IMR-90 (cell line): Measurements from ENCODE around the gene MAT1A.

Experiments
- BHLHE40 ChIP-seq: fragments of 150-350 bp; IDR thresholded peaks from 2 replicates; pipeline ENCODE4 v1.6.1; 2016; ENCODE audit warnings: mild to moderate bottlenecking, low read depth, low read length
- CEBPB ChIP-seq: IDR thresholded peaks from 2 replicates; pipeline ENCODE4 v1.6.1; 2012; ENCODE audit warnings: low read depth, low read length, improper control_type of control experiment
- CTCF ChIP-seq: conservative IDR thresholded peaks from 2 replicates; pipeline ENCODE4 v1.5.1; 2012; ENCODE audit warnings: mild to moderate bottlenecking, low read depth, low read length, improper control_type of control experiment
- MXI1 ChIP-seq: IDR thresholded peaks from 2 replicates; pipeline ENCODE4 v1.6.1; 2012; ENCODE audit warnings: low read depth, mild to moderate bottlenecking, low read length, moderate library complexity, borderline replicate concordance
- POLR2A ChIP-seq: IDR thresholded peaks from 2 replicates; pipeline ENCODE4 v1.6.1; 2012; ENCODE audit warnings: mild to moderate bottlenecking, low read depth, low read length
- RAD21 ChIP-seq: IDR thresholded peaks from 2 replicates; pipeline ENCODE4 v1.6.1; 2012; ENCODE audit warnings: low read length, improper control_type of control experiment
- RCOR1 ChIP-seq: IDR thresholded peaks from 2 replicates; pipeline ENCODE4 v1.6.1; 2012; ENCODE audit warnings: mild to moderate bottlenecking, low read length, improper control_type of control experiment; ENCODE audit not compliant: insufficient replicate concordance
- RFX5 ChIP-seq: IDR thresholded peaks from 2 replicates; pipeline ENCODE4 v1.8.0; 2012; ENCODE audit warnings: low read depth, mild to moderate bottlenecking, low read length, moderate library complexity
- USF2 ChIP-seq: fragments of 150-350 bp; IDR thresholded peaks from 2 replicates; pipeline ENCODE4 v1.6.1; 2017; ENCODE audit warnings: mild to moderate bottlenecking, antibody characterized with exemption, low read length, low read depth

GRCh38 chr10:80288849-80289248 is 609 bp downstream of the MAT1A start:
- no peak for TF ChIP-seq RAD21
- TF ChIP-seq MXI1: no peak
- TF ChIP-seq POLR2A: no peak
- TF ChIP-seq CTCF: no peak
- no peak for TF ChIP-seq CEBPB
- no peak for TF ChIP-seq RFX5
- no peak for TF ChIP-seq RCOR1
- no peak for TF ChIP-seq BHLHE40
- no peak for TF ChIP-seq USF2
